Keratinocyte (primary cell): ENCODE data around the gene NYAP2. TPM values are rescaled to one million over a fixed set of nuclear protein-coding genes. Genes with fewer than 3 reads are reported as not detected.

Experiments
- DNase-seq: peaks from one replicate; pipeline ENCODE4 v3.0.0-alpha.2; 2011; ENCODE audit warnings: low read depth, missing footprints, low spot score
- FAIRE-seq: peaks from 2 replicates; lab custom pipeline; 2011; peaks lifted over from hg19 to GRCh38; lab: Jason Lieb, UNC
- H2AFZ ChIP-seq: 2 replicates; pipeline ENCODE4 v1.6.0; 2012; ENCODE audit warnings: low read length, control low read depth, inconsistent platforms; ENCODE audit not compliant: control insufficient read depth
- H3K27ac ChIP-seq: 2 replicates; pipeline ENCODE4 v1.5.1; 2011; ENCODE audit warnings: low read length; ENCODE audit not compliant: control insufficient read depth, insufficient read depth
- H3K27me3 ChIP-seq: 3 replicates; pipeline ENCODE4 v1.6.0; 2011; ENCODE audit warnings: low read length; ENCODE audit not compliant: control insufficient read depth, insufficient read depth; ENCODE audit errors: extremely low read depth
- H3K36me3 ChIP-seq, 2 experiments: 2 replicates in 1 of 2; 3 replicates in 1 of 2; pipeline ENCODE4 v1.5.1; 2011; ENCODE audit warnings: low read length in 2 of 2, mild to moderate bottlenecking in 1 of 2; ENCODE audit not compliant: control insufficient read depth in 2 of 2, insufficient read depth in 2 of 2; ENCODE audit errors: extremely low read depth in 1 of 2
- H3K4me1 ChIP-seq: 3 replicates; pipeline ENCODE4 v1.5.1; 2011; ENCODE audit warnings: low read length; ENCODE audit not compliant: control insufficient read depth, insufficient read depth; ENCODE audit errors: extremely low read depth
- H3K4me2 ChIP-seq: 3 replicates; pipeline ENCODE4 v1.6.0; 2011; ENCODE audit warnings: low read depth, low read length; ENCODE audit not compliant: control insufficient read depth, insufficient read depth; ENCODE audit errors: extremely low read depth
- H3K4me3 ChIP-seq, 3 experiments: fragments of 200-600 bp in 1 of 3; sonication (generic) in 1 of 3; 2 replicates in 2 of 3; 3 replicates in 1 of 3; pipeline ENCODE4 v1.5.1; 2011 to 2016; ENCODE audit warnings: low read length in 3 of 3, mild to moderate bottlenecking in 3 of 3, control low read depth in 2 of 3, inconsistent platforms in 1 of 3, low read depth in 1 of 3, mixed read lengths in 1 of 3, mixed run types in 1 of 3, moderate library complexity in 1 of 3; ENCODE audit not compliant: control insufficient read depth in 2 of 3, insufficient read depth in 2 of 3; ENCODE audit errors: extremely low read depth in 1 of 3
- H3K79me2 ChIP-seq: 2 replicates; pipeline ENCODE4 v1.6.0; 2012; ENCODE audit warnings: low read length; ENCODE audit not compliant: control insufficient read depth, insufficient read depth
- H3K9ac ChIP-seq: 3 replicates; pipeline ENCODE4 v1.6.0; 2011; ENCODE audit warnings: low read length; ENCODE audit not compliant: control insufficient read depth, insufficient read depth; ENCODE audit errors: extremely low read depth
- H3K9me1 ChIP-seq: 3 replicates; pipeline ENCODE4 v1.6.0; 2011; ENCODE audit warnings: low read length; ENCODE audit not compliant: control insufficient read depth, insufficient read depth; ENCODE audit errors: extremely low read depth
- H3K9me3 ChIP-seq: 2 replicates; pipeline ENCODE4 v1.5.1; 2012; ENCODE audit warnings: low read depth, low read length; ENCODE audit not compliant: control insufficient read depth
- H4K20me1 ChIP-seq: 3 replicates; pipeline ENCODE4 v1.6.0; 2011; ENCODE audit warnings: low read length; ENCODE audit not compliant: control insufficient read depth, insufficient read depth; ENCODE audit errors: extremely low read depth
- EZH2 ChIP-seq: IDR thresholded peaks from one replicate; pipeline ENCODE4 v1.6.1; 2012; ENCODE audit warnings: inconsistent platforms, mild to moderate bottlenecking, low read length, moderate library complexity
- dilution Hi-C: fragments of 300-500 bp; cut with MboI; formaldehyde crosslinking; loops from one replicate; pipeline ENCODE4 v1.7.0; 2020; ENCODE audit warnings: low sequenced_read_pairs; ENCODE audit not compliant: extremely low pct_ligation_motif_present
- polyA plus RNA-seq, 5 experiments: library from polyadenylated mRNA; depleted of rRNA in 3 of 5; stranded (reverse) in 3 of 5; stranded (forward) in 1 of 5; unstranded in 1 of 5; fragments of >200 nt; gene quantifications; 1 replicate in 1 of 5; 2 replicates in 3 of 5; 3 replicates in 1 of 5; pipeline versions ENCODE4 v1.2.1 to v1.2.3, GENCODE V29; 2011 to 2012; ENCODE audit warnings: missing spikeins in 2 of 5, low read depth in 1 of 5, low replicate concordance in 1 of 5
- TF ChIP-seq, protein P1 (sequence below), 3 experiments: IDR thresholded peaks in 1 of 3; conservative IDR thresholded peaks in 1 of 3; optimal IDR thresholded peaks in 1 of 3; 2 replicates in 2 of 3; 3 replicates in 1 of 3; pipeline versions ENCODE3 to v1.5.1; 2011; ENCODE audit warnings: low read length in 3 of 3, mild to moderate bottlenecking in 3 of 3, moderate library complexity in 2 of 3, control low read depth in 1 of 3, inconsistent platforms in 1 of 3; ENCODE audit not compliant: insufficient read depth in 2 of 3; ENCODE audit errors: extremely low read depth in 1 of 3

The NYAP2 gene
- polyA plus RNA-seq, 1 donor (not counting 4 experiments of a cell fraction or from before 2014, with no cell fraction given) = not detected

DNA sequence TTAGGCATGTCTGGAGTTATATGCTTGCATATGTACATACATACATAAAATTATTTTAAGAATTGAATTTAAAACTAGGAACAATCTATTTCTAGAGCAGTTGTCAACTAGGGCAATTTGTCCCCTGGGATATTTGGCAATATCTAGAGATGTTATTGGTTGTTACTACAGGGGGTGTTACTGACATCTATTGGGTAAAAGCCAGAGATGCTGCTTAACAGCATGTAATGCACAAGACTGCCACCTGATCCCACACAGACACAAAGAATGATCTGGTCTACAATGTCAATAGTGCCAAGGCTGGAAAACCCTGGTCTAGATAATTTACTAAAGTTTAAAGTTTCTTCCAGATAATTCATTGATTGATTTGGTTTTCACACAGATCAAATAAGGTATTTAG lies 185.3 kb downstream of the NYAP2 start:
- TF ChIP-seq EZH2 = no peak
- TF ChIP-seq, protein P1, sequence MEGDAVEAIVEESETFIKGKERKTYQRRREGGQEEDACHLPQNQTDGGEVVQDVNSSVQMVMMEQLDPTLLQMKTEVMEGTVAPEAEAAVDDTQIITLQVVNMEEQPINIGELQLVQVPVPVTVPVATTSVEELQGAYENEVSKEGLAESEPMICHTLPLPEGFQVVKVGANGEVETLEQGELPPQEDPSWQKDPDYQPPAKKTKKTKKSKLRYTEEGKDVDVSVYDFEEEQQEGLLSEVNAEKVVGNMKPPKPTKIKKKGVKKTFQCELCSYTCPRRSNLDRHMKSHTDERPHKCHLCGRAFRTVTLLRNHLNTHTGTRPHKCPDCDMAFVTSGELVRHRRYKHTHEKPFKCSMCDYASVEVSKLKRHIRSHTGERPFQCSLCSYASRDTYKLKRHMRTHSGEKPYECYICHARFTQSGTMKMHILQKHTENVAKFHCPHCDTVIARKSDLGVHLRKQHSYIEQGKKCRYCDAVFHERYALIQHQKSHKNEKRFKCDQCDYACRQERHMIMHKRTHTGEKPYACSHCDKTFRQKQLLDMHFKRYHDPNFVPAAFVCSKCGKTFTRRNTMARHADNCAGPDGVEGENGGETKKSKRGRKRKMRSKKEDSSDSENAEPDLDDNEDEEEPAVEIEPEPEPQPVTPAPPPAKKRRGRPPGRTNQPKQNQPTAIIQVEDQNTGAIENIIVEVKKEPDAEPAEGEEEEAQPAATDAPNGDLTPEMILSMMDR (optimal IDR thresholded peaks at IDR 0.05 in 1 of 3, IDR thresholded peaks at IDR 0.05 in 1 of 3, conservative IDR thresholded peaks at IDR 0.05 in 1 of 3; ENCODE audit: extremely low read depth in 1 of 3, insufficient read depth in 2 of 3, low read length in 3 of 3) = no peak
- Histone ChIP-seq H3K9ac (no peak overlapping the region), H3K79me2 (no peaks in the 10 kb centered on the region), H3K27me3 (no peaks in the 10 kb centered on the region), H3K36me3 (no peaks in the 10 kb centered on the region), H3K9me3 (no peaks in the 10 kb centered on the region), H3K9me1 (no peaks in the 10 kb centered on the region), H2AFZ (no peak overlapping the region), H3K27ac (no peak overlapping the region), H3K4me1 (no peaks in the 10 kb centered on the region), H3K4me2 (no peak overlapping the region), H3K4me3 (no peak overlapping the region), H4K20me1 (no peaks in the 10 kb centered on the region)
- dilution Hi-C loops = no loop called here
- DNase-seq (no peak), FAIRE-seq (no peak)

DNA sequence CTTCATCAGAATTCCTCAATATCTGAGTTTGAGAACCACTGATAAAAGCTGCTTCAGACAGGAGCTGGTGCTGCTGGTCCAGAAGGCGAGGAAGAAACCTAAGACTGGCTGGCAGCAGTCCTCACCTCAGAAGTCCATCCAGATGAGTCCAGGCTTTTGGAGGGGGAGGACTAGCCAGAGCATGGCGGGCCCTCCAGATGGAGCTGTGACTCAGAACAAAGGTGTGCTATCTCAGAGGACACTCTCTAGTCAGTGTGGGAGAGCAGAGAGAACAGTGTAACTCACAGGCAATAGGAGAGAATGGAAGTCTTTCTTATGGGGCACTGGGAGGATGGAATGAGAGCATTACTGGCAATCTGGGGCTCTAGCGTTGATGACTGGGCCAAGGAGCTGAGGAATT lies 191.4 kb downstream of the NYAP2 start:
- H3K36me3 ChIP-seq = no peaks in the 10 kb centered on the region
- no peak overlapping the region for H3K4me2 ChIP-seq
- H3K27me3 ChIP-seq = no peaks in the 10 kb centered on the region
- H4K20me1 ChIP-seq = no peaks in the 10 kb centered on the region
- no peak for TF ChIP-seq EZH2
- TF ChIP-seq, protein P1 (optimal IDR thresholded peaks at IDR 0.05 in 1 of 3, IDR thresholded peaks at IDR 0.05 in 1 of 3, conservative IDR thresholded peaks at IDR 0.05 in 1 of 3; ENCODE audit: extremely low read depth in 1 of 3, insufficient read depth in 2 of 3, low read length in 3 of 3) = no peak
- no peak overlapping the region for H3K9ac ChIP-seq
- H3K79me2 ChIP-seq = no peaks in the 10 kb centered on the region
- H2AFZ ChIP-seq = no peak overlapping the region
- no peaks in the 10 kb centered on the region for H3K9me3 ChIP-seq
- no peak overlapping the region for H3K27ac ChIP-seq
- no peaks in the 10 kb centered on the region for H3K9me1 ChIP-seq
- DNase-seq = no peak
- no peak overlapping the region for H3K4me3 ChIP-seq
- dilution Hi-C loops = no loop called here
- no peaks in the 10 kb centered on the region for H3K4me1 ChIP-seq
- no peak for FAIRE-seq
